GM12864 (cell line): ENCODE data around the gene FAM107B.

Experiments used
- DNase-seq: peaks from one replicate; pipeline ENCODE4 v3.0.0-alpha.2; 2011; ENCODE audit warnings: low read depth
- H3K4me3 ChIP-seq: 2 replicates; pipeline ENCODE4 v1.5.1; 2011; ENCODE audit warnings: mild to moderate bottlenecking, low read depth, low read length, control low read depth
- TF ChIP-seq, protein P1 (sequence below): IDR thresholded peaks from 2 replicates; pipeline ENCODE4 v1.5.1; 2011; ENCODE audit warnings: low read depth, mild to moderate bottlenecking, moderate library complexity, low read length, control low read depth, inconsistent platforms; ENCODE audit errors: missing control alignments

Gene FAM107B

DNA sequence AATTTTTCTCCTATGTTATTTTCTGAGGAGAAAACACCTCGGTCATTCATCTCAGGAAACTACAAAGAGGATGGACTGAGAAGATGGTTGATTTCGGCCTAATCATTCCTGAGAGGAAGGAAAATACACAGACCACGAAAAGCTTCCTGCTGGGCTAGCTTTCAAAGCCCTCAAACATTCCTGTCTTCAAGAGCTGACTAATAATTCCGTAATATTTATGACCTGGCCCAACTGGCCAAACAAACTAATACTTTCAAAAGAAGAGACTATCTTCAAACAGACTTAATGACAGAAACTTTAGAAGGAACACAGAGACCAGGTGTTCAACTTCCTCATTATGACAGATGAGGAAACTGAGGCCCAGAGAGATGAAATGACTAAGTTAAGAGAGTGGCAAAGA lies 228.9 kb downstream of the FAM107B start:
- TF ChIP-seq, protein P1, sequence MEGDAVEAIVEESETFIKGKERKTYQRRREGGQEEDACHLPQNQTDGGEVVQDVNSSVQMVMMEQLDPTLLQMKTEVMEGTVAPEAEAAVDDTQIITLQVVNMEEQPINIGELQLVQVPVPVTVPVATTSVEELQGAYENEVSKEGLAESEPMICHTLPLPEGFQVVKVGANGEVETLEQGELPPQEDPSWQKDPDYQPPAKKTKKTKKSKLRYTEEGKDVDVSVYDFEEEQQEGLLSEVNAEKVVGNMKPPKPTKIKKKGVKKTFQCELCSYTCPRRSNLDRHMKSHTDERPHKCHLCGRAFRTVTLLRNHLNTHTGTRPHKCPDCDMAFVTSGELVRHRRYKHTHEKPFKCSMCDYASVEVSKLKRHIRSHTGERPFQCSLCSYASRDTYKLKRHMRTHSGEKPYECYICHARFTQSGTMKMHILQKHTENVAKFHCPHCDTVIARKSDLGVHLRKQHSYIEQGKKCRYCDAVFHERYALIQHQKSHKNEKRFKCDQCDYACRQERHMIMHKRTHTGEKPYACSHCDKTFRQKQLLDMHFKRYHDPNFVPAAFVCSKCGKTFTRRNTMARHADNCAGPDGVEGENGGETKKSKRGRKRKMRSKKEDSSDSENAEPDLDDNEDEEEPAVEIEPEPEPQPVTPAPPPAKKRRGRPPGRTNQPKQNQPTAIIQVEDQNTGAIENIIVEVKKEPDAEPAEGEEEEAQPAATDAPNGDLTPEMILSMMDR, result no peak
- DNase-seq, result no peak
- H3K4me3 ChIP-seq, result no peak overlapping the region

DNA sequence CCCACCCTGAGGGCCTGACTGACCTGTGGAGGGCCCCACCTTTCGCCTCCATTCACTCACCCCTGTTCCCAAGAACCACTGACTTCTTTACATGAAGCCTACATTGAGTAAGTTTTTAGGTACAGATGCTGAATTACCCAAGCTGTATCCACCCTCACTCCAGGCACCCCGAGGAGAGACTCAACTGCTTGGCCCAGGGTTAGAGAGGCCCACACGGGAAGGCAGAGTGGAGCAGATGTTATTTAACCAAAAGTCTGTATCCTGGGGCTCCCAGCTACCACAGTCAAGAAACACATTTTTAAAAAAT lies 230.8 kb downstream of the FAM107B start:
- TF ChIP-seq, protein P1, result no peak
- H3K4me3 ChIP-seq, result no peak overlapping the region
- no peak for DNase-seq

DNA sequence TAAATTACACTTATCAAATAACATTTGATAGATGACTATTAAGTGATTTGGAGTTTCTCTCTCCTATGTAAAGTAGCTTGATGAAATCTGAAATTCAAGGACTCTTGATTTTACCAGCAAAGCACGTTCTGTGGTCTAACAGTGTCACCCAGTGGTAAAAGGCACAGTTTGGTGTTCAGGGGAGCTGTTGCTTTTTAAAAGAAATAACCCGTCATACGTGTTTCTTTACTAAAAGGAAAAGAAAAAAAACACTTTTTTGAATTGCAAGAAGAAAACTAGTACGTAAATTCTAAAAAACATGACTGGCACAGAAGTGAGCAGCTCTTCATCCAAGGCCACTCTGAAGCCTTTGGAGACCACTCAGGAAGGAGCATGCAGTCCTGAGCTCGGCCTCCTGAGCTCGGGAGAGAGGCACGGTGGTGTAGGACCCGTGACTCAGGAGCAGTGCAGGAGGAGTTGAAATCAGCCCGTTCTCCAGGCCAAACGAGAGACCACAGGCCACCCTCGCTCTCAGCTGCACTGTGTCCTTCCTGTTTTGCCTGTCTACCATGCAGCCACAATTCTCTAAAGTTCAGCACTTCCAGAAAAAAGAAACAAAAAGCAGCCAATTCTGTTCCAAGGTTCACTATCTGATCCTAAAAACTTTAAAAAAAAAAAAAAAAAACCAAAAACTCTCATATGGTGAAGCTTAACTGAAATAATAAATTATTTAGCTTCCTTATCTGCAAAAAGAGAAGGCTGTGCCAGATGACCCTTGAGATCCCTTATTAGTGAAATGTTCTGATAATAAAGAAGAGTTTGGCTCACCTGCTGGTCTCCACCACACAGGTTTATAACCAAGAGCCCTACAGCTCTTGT lies 231.4 kb downstream of the FAM107B start:
- DNase-seq, result no peak
- H3K4me3 ChIP-seq, result no peak overlapping the region
- TF ChIP-seq, protein P1, result peak; percentile 7

DNA sequence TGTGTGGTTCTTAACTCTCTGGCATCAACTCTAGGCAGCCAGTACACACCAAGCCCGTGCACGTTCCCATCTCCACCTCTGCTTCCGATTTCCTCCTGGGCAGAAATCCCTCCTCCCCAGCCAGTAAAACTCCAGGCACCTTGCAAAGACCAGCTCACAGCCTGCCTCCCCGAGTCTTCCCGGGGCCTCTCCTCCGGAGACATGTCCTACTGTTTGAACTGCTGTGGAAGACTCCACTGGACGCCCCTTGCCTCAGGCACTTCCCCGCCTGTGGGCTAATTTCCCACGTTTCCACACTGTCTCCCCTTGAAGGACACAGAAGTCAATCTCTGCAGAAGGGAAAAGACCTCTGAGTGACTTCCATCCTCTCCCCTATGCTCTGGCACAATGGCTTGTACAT lies 233.3 kb downstream of the FAM107B start:
- TF ChIP-seq, protein P1, result no peak
- no peak for DNase-seq
- H3K4me3 ChIP-seq, result no peak overlapping the region

DNA sequence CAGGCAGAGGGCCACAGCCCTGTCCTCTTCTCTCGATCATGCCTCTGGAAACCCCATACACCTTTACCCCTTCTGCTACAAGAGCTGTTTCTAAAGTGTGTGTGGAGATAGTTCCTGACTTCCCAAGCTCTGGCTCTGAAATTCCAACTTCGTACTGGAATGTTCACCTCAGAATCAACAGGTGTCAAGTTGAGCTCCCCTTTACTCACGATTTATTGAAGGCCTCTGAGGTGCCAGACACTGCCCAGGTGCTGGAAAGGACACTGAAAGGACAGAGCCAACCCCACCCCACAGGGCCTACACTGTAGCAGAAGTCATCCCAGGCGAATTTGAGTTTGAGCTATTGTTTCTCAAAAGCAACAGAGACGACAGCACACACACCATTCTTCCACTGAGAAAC lies 234.1 kb downstream of the FAM107B start:
- no peak for DNase-seq
- TF ChIP-seq, protein P1, result no peak

DNA sequence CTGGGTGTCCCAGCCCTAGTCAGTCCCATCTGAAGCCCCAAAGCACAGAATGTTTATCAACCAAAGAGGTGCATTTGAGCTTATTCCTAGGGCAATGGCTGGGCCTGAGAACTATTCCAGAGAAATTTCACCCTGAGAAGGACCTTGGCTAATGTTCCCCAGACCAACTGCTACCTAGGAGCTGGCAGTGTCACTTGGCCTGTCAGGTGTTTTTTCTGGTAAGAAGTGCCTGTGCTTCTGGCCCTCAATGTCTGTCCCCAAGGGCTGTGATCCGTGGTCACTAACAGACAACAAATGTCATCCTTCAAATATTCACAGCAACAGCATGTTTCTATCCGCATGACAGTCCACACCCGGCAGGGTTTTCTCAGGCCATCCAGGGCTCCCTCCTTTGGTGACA lies 234.6 kb downstream of the FAM107B start:
- TF ChIP-seq, protein P1, result no peak
- DNase-seq, result no peak
- H3K4me3 ChIP-seq, result no peak overlapping the region

More for the DNA sequence above, 234.1 kb downstream of the FAM107B start:
- H3K4me3 ChIP-seq, result no peak overlapping the region

DNA sequence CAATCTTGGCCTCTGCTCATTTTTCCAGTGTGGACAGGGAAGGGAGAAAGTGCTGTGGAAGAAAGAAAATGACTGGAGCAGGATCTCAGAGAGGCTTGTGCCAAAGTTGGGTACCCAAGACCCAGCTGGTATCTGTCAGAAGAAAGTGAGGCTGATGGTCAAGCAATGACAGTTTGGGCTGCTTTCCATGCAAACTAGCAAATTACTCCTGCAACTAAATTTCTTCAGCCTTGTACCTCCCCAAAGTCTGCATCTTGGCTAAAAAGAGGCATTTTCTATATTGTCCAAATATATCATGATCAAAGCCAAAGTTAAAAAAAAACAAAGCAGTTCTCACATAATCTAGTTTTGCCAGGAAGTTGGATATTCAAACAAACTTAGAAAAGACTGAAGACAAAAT lies 235.5 kb downstream of the FAM107B start:
- TF ChIP-seq, protein P1, result no peak
- DNase-seq, result no peak
- H3K4me3 ChIP-seq, result no peak overlapping the region
